D721Med (cell line): ENCODE measurements around the gene HS2ST1.

ENCODE experiments used
- DNase-seq: peaks from one replicate; pipeline ENCODE4 v3.0.0; 2011; ENCODE audit warnings: low spot score; ENCODE audit not compliant: insufficient read length
- FAIRE-seq: peaks from 2 replicates; lab custom pipeline; 2011; peaks lifted over from hg19 to GRCh38; lab: Jason Lieb, UNC
- CTCF ChIP-seq: IDR thresholded peaks from 2 replicates; pipeline ENCODE4 v1.5.1; 2012; ENCODE audit warnings: mild to moderate bottlenecking, control low read depth; ENCODE audit not compliant: insufficient read depth; ENCODE audit errors: missing control alignments

Gene HS2ST1

DNA sequence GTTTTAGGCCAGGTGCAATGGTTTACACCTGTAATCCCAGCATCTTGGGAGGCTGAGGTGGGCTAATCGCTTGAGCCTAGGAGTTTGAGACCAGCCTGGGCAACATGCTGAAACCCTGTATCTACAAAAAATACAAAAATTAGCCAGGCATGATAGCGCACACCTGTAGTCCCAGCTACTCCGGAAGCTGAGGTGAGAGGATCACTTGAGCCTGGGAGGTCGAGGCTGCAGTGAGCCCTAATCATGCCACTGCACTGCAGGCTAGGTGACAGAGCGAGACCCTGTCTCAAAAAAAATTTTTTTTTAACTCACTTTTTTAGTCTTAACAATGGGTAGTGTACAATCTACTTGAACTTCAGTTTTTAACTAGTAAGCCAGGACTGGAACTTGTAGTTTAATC lies 137.5 kb downstream of the HS2ST1 start:
- FAIRE-seq, result no peak

DNA sequence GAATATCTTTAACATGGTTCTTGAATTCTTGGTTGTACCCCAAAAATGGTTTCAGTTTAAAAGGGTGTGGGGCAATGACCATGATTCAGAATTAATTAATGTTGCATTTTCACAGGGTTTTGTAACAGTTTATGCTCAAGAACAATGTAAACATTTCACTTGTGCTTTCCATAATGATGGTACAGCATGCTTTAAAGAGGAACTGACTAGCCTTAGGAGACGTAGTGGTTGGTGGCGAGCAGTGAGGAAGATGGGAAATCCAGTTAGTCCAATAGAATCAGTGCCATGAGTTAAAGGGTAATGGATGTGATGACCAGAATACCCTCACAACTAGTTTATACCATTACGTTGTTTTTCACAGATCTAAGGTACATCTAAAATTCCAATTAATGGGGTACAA lies 138.0 kb downstream of the HS2ST1 start:
- no peak for TF ChIP-seq CTCF
- FAIRE-seq (no peak), DNase-seq (no peak)

More for the DNA sequence above, 137.5 kb downstream of the HS2ST1 start:
- TF ChIP-seq CTCF, result no peak
- DNase-seq, result no peak

DNA sequence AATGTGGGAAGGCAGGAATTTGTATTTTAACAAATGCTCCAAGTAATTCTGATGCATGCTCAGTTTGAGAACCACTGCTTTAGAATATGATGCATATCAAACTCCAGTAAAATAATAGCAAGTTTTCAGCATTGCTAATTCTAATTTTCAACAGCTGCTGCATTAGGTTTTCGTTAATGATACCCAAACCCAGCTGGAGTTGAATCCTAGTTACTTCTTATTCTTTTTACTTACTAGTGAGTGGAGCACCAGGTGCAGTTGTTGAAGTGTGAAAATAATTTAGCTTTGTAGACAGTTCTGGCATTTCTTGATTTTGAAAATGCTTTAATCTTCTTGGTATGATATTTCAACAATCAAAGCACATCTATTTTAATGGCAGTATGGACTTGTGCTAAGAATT lies 138.5 kb downstream of the HS2ST1 start:
- TF ChIP-seq CTCF, result no peak
- DNase-seq, result no peak
- no peak for FAIRE-seq

GRCh38 chr1:87053446-87053845 lies 139.0 kb downstream of the HS2ST1 start:
- FAIRE-seq (no peak), DNase-seq (no peak)
- TF ChIP-seq CTCF, result no peak

DNA sequence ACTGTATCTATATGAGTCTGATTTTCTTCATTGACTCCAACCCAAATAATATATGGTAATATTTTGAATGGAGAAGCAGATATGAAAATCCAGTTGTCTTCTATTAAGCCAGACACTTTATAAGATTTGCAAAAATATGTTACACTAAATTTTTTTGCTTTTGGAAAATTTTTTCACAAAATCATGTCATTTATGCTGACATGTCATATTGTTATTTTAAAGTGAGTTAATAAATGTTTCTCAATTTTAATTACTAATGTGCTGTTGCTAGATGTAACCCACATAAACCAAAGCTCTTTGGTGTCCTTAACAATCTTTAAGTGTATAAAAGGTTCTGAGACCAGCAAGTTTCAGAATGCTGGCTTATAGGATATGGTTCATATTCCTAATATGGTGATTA lies 142.5 kb downstream of the HS2ST1 start:
- DNase-seq (no peak), FAIRE-seq (no peak)
- TF ChIP-seq CTCF, result no peak

DNA sequence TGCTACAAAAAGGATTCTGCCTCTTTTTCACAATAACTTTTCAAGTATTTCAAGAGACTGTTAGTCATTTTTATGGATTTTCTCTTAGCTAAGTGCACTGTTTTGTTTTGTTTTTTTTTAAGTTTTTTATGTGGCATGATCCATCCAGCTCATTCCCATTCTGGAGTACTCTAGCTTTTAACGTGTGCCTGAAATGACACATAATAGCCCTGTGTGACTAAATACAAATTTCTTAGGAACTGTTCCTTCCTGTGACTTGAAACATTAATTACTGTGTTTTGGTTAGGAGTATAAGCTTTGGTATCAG lies 143.9 kb downstream of the HS2ST1 start:
- TF ChIP-seq CTCF, result no peak

GRCh38 chr1:87061742-87062156 lies 147.3 kb downstream of the HS2ST1 start:
- TF ChIP-seq CTCF, result no peak
- DNase-seq (no peak), FAIRE-seq (peak; percentile 21)

More for the DNA sequence above, 143.9 kb downstream of the HS2ST1 start:
- FAIRE-seq, result no peak
- no peak for DNase-seq
